RWPE2 (cell line): Measurements from ENCODE around the gene JAK2.

Experiments
- ATAC-seq: fragments of 200-7000 bp; cut with Tn5 transposase; 3 replicates; pipeline ENCODE4 v1.9.1; 2021; ENCODE audit warnings: low read depth
- DNase-seq: peaks from one replicate; pipeline ENCODE4 v3.0.0-alpha.2; 2020; ENCODE audit warnings: low spot score
- H3K27ac ChIP-seq: fragments of 450-650 bp; 2 replicates; pipeline ENCODE4 v1.5.1; 2017; ENCODE audit warnings: mild to moderate bottlenecking; ENCODE audit not compliant: poor library complexity, severe bottlenecking
- H3K27me3 ChIP-seq: fragments of 250-450 bp; sonication (Bioruptor Pico); 2 replicates; pipeline ENCODE4 v1.5.1; 2021; ENCODE audit warnings: mild to moderate bottlenecking, moderate library complexity; ENCODE audit not compliant: insufficient read depth, poor library complexity, severe bottlenecking
- H3K36me3 ChIP-seq: fragments of 250-450 bp; sonication (Bioruptor Pico); 2 replicates; pipeline ENCODE4 v1.5.1; 2020; ENCODE audit warnings: low read depth, mild to moderate bottlenecking, moderate library complexity
- H3K4me1 ChIP-seq: fragments of 250-450 bp; sonication (Bioruptor Pico); 2 replicates; pipeline ENCODE4 v1.5.1; 2021; ENCODE audit warnings: mild to moderate bottlenecking, moderate library complexity; ENCODE audit not compliant: insufficient read depth, poor library complexity, severe bottlenecking
- H3K4me3 ChIP-seq: fragments of 250-450 bp; sonication (Bioruptor Pico); 2 replicates; pipeline ENCODE4 v1.5.1; 2021; ENCODE audit warnings: mild to moderate bottlenecking, moderate library complexity; ENCODE audit not compliant: severe bottlenecking
- H3K9me3 ChIP-seq: fragments of 250-450 bp; sonication (Bioruptor Pico); 2 replicates; pipeline ENCODE4 v1.5.1; 2021; ENCODE audit warnings: mild to moderate bottlenecking, moderate library complexity; ENCODE audit not compliant: severe bottlenecking
- TF ChIP-seq, protein P1 (sequence below): fragments of 450-650 bp; IDR thresholded peaks from one replicate; pipeline ENCODE4 v1.5.1; 2017; ENCODE audit warnings: mild to moderate bottlenecking, moderate library complexity; ENCODE audit not compliant: poor library complexity, severe bottlenecking

Gene JAK2

DNA sequence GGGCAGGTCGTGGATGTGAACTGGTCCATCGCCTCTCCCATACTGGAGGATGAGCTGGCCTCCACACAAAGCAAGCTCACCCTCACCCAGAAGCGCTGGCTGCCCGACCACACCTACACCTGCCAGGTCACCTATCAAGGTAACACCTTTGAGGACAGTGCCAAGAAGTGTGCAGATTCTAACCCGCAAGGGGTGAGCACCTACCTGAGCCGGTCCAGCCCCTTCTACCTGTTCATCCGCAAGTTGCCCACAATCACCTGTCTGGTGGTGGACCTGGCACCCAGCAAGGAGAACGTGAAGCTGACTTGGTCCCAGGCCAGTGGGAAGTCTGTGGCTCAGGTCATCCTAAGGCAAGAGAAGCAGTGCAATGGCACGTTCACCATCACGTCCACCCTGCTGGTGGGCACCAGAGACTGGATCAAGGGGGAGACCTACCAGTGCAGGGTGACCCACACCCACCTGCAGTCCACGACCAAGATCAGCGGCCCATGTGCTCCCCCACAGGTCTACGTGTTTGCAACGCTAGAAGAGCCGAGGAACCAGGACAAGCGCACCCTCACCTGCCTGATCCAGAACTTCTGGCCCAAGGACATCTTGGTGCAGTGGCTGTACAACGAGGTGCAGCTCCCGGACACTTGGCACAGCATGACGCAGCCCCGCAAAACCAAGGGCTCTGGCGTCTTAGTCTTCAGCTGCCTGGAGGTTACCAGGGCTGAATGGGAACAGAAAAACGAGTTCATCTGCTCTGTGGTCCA, 129.1 kb downstream of the JAK2 start:
- TF ChIP-seq, protein P1, sequence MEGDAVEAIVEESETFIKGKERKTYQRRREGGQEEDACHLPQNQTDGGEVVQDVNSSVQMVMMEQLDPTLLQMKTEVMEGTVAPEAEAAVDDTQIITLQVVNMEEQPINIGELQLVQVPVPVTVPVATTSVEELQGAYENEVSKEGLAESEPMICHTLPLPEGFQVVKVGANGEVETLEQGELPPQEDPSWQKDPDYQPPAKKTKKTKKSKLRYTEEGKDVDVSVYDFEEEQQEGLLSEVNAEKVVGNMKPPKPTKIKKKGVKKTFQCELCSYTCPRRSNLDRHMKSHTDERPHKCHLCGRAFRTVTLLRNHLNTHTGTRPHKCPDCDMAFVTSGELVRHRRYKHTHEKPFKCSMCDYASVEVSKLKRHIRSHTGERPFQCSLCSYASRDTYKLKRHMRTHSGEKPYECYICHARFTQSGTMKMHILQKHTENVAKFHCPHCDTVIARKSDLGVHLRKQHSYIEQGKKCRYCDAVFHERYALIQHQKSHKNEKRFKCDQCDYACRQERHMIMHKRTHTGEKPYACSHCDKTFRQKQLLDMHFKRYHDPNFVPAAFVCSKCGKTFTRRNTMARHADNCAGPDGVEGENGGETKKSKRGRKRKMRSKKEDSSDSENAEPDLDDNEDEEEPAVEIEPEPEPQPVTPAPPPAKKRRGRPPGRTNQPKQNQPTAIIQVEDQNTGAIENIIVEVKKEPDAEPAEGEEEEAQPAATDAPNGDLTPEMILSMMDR, result no peak
- no peak for DNase-seq
- no peak overlapping the region for H3K27ac ChIP-seq
- H3K27me3 ChIP-seq, result no peaks in the 10 kb centered on the region
- no peak overlapping the region for H3K4me3 ChIP-seq
- H3K36me3 ChIP-seq, result no peaks in the 10 kb centered on the region; the same call in 1 of the 2 replicates
- H3K9me3 ChIP-seq, result no peaks in the 10 kb centered on the region
- no peak for ATAC-seq
- H3K4me1 ChIP-seq, result no peaks in the 10 kb centered on the region

- ATAC-seq (no peak), DNase-seq (no peak)
- H3K27ac ChIP-seq, result no peak overlapping the region
- H3K36me3 ChIP-seq, result peaks cover 4% of the 10 kb centered on the region; the same call in 1 of the 2 replicates
- H3K27me3 ChIP-seq, result no peaks in the 10 kb centered on the region
- H3K4me1 ChIP-seq, result no peaks in the 10 kb centered on the region
- H3K9me3 ChIP-seq, result no peaks in the 10 kb centered on the region
- no peak overlapping the region for H3K4me3 ChIP-seq
- TF ChIP-seq, protein P1, result no peak
Measured at GRCh38 chr9:5122116-5122515, 137.0 kb downstream of the JAK2 start.

- DNase-seq (no peak), ATAC-seq (no peak)
- peaks cover 4% of the 10 kb centered on the region; the same call in 1 of the 2 replicates for H3K36me3 ChIP-seq
- H3K27ac ChIP-seq, result no peak overlapping the region
- H3K9me3 ChIP-seq, result no peaks in the 10 kb centered on the region
- no peaks in the 10 kb centered on the region for H3K27me3 ChIP-seq
- no peak overlapping the region for H3K4me3 ChIP-seq
- no peaks in the 10 kb centered on the region for H3K4me1 ChIP-seq
- TF ChIP-seq, protein P1, result no peak
Measured at GRCh38 chr9:5122516-5122915, 137.4 kb downstream of the JAK2 start.

DNA sequence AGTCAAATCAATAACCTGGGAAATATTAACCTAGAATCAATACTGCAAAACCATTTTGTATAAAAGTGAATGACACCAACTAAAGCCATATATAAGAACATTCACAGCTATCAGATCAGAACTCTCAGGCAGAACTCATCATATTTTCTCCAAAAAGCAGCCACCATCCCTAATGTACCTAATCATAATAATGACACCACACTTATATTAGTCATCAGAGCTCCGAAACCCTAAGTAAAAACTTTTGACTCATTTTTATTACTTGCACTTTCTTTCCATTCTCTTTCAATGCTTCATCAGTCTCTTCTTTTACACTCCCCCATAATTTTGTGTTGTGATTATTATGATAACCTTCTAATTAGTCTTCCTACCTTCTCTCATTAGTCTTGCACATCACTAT, 155.1 kb downstream of the JAK2 start:
- no peaks in the 10 kb centered on the region for H3K9me3 ChIP-seq
- DNase-seq, result no peak
- no peaks in the 10 kb centered on the region for H3K27me3 ChIP-seq
- no peak overlapping the region for H3K4me3 ChIP-seq
- H3K4me1 ChIP-seq, result no peaks in the 10 kb centered on the region
- no peak overlapping the region for H3K27ac ChIP-seq
- no peak for ATAC-seq
- H3K36me3 ChIP-seq, result no peaks in the 10 kb centered on the region
- TF ChIP-seq, protein P1, result no peak

DNA sequence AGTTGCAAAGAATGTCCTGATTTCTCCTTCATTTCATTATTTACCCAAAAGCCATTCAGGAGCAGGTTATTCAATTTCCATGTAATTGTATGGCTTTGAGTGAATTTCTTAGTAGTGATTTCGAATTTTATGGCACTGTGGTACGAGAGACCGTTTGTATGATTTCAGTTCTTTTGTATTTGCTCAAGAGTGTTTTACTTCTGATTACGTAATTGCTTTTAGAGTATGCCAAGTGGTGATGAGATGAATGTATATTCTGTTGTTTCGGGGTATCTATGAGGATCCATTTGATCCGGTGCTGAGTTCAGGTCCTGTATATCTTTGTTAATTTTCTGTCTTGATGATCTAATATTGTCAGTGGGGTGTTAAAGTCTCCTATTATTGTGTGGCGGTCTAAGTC, 159.1 kb downstream of the JAK2 start:
- Histone ChIP-seq H3K4me1 (no peaks in the 10 kb centered on the region), H3K9me3 (no peaks in the 10 kb centered on the region), H3K4me3 (no peak overlapping the region), H3K27me3 (no peaks in the 10 kb centered on the region), H3K27ac (no peak overlapping the region), H3K36me3 (no peaks in the 10 kb centered on the region)
- TF ChIP-seq, protein P1, result no peak
- DNase-seq, result no peak
- no peak for ATAC-seq
